Ramos (cell line): Measurements from ENCODE around the gene RNASEH2B.

Source experiments
- in situ Hi-C: fragments of 300-500 bp; cut with MboI; formaldehyde crosslinking; loops from one replicate; pipeline ENCODE4 v1.14.3; 2022; ENCODE audit warnings: low sequenced_read_pairs; ENCODE audit not compliant: unreplicated experiment

The RNASEH2B gene

GRCh38 chr13:50928659-50929462, 19.3 kb downstream of the RNASEH2B start:
- in situ Hi-C loops = loop anchor here (10.0 kb wide), 1 partner anchor 954 kb away; no protein-coding TSS in a partner anchor

- in situ Hi-C loops = no loop called here
Observed at GRCh38 chr13:50932091-50932490, 22.5 kb downstream of the RNASEH2B start.

GRCh38 chr13:50934735-50935435, 25.3 kb downstream of the RNASEH2B start:
- in situ Hi-C loops = no loop called here

GRCh38 chr13:50936679-50937078, 27.1 kb downstream of the RNASEH2B start:
- in situ Hi-C loops = no loop called here

GRCh38 chr13:50940509-50940908, 30.9 kb downstream of the RNASEH2B start:
- in situ Hi-C loops = no loop called here

- in situ Hi-C loops = no loop called here
Observed at GRCh38 chr13:50941146-50941545, 31.6 kb downstream of the RNASEH2B start.

GRCh38 chr13:50942630-50943311, 33.2 kb downstream of the RNASEH2B start:
- in situ Hi-C loops = no loop called here

- in situ Hi-C loops = no loop called here
Observed at GRCh38 chr13:50945669-50946068, 36.1 kb downstream of the RNASEH2B start.

- in situ Hi-C loops = no loop called here
Observed at GRCh38 chr13:50948601-50949000, 39.0 kb downstream of the RNASEH2B start.

- in situ Hi-C loops = no loop called here
Observed at GRCh38 chr13:50950849-50951248, 41.3 kb downstream of the RNASEH2B start.

- in situ Hi-C loops = no loop called here
Observed at GRCh38 chr13:50951366-50951765, 41.8 kb downstream of the RNASEH2B start.

- in situ Hi-C loops = no loop called here
Observed at GRCh38 chr13:50955241-50955640, 45.6 kb downstream of the RNASEH2B start.

GRCh38 chr13:50955798-50956197, 46.2 kb downstream of the RNASEH2B start:
- in situ Hi-C loops = no loop called here

- in situ Hi-C loops = no loop called here
Observed at GRCh38 chr13:50957620-50958019, 48.0 kb downstream of the RNASEH2B start.

- in situ Hi-C loops = no loop called here
Observed at GRCh38 chr13:50969691-50970090, 60.1 kb downstream of the RNASEH2B start.

GRCh38 chr13:50970956-50971355, 61.4 kb downstream of the RNASEH2B start:
- in situ Hi-C loops = no loop called here

GRCh38 chr13:50974268-50974667, 64.7 kb downstream of the RNASEH2B start:
- in situ Hi-C loops = no loop called here

GRCh38 chr13:50979187-50979586, 69.6 kb downstream of the RNASEH2B start:
- in situ Hi-C loops = no loop called here

GRCh38 chr13:50981686-50982085, 72.1 kb downstream of the RNASEH2B start:
- in situ Hi-C loops = no loop called here

GRCh38 chr13:50989476-50989875, 79.9 kb downstream of the RNASEH2B start:
- in situ Hi-C loops = no loop called here
